ENCODE measurements around the gene SEPTIN5.
A peak's percentile ranks its signal among the peaks of the same experiment; 100 is the strongest.
"Not testable (repeated sequence)": the region's sequence is repeated elsewhere in the genome, so short reads cannot be mapped to it uniquely, and the experiment has no call there.

SEPTIN5 gene

DNA sequence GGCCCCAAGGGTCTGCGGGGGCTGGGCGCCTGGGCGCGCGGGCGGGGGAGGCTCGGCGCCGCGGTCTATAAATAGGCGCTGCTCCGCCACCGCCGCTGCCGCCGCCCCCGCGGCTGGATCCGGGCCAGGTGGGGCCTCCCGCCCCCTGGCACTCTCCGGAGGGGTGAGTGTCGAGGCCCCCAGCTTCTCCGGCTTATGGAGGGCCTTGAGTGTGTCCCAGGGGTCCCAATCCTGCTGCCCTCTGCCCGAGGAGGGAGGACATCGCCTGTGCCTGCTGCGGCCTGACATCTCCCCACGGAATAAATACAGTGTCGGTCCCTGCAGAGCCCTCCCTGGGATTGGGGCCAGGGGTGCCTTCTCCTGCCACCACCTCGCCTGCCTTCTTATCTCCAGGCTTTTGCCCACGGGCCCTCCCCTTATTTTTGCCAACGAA is 4.8 kb downstream of the SEPTIN5 start:
- FAIRE-seq, result no peak
- DNase-seq (ENCODE audit: insufficient read length, low spot score), result no peak

GRCh38 chr22:19719488-19720021 is 5.3 kb downstream of the SEPTIN5 start:
- FAIRE-seq (no peak), DNase-seq (ENCODE audit: insufficient read length, low spot score) (no peak)

GRCh38 chr22:19720150-19720827 is 6.0 kb downstream of the SEPTIN5 start:
- DNase-seq (ENCODE audit: insufficient read length, low spot score), result no peak
- FAIRE-seq, result no peak

- FAIRE-seq, result no peak
Observed at GRCh38 chr22:19720999-19721329, 6.7 kb downstream of the SEPTIN5 start.

GRCh38 chr22:19721330-19722177 is 7.3 kb downstream of the SEPTIN5 start:
- DNase-seq (ENCODE audit: insufficient read length, low spot score) (no peak), FAIRE-seq (no peak)

More at GRCh38 chr22:19720999-19721329, 6.7 kb downstream of the SEPTIN5 start:
- no peak for DNase-seq (ENCODE audit: insufficient read length, low spot score)

DNA sequence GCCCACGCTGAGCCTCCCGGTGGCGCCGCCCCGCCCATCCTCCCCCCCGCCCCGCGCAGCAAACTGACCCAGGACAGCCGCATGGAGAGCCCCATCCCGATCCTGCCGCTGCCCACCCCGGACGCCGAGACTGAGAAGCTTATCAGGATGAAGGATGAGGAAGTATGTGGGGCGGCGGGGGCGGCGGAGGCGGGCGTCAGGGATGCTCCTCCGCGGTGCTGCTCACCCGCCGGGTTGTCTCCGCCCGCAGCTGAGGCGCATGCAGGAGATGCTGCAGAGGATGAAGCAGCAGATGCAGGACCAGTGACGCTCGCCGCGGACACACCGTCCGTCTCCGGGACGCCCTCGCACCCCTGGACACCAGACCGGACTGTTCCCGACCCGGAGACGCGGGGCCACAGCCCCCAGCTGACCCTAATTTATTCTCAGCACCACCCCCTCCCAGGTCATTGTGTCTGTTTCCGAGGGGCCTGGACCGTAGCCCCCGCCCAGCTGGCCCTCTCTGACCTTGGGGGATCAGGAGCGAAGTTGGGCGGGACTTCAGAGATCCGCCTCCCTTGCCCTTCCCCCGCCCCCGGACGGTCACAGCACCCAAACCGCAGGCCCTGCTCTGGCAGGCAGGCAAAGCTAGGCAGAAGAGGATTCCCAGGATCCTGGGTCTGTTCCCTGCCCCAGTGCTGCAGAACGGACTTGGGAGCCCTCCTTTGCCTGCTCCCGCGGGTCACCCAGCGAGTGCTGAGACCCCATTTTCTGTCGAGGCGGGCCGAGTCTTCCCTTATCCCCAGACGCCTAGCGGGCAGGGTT is 8.1 kb downstream of the SEPTIN5 start:
- FAIRE-seq, result no peak
- DNase-seq (ENCODE audit: insufficient read length, low spot score), result no peak

DNA sequence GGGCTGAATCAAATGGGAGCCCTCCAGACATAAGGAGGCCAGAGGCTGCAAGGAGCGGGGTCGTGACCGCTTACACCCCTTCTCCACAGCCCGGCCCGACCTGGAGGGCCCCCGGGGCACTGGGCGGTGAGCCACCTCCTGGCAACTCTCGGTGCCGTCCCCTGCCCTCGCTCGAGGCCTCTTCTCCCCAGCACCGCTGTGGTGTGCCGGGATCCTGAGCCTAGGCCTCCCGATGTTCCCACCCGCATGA is 8.6 kb downstream of the SEPTIN5 start:
- FAIRE-seq, result no peak

GRCh38 chr22:19723232-19723982 is 9.1 kb downstream of the SEPTIN5 start, which contains the start of gene GP1BB:
TSS of gene GP1BB (plus strand) at chr22:19723539. CDS start at chr22:19723570, 31 bp downstream.
- no peak for FAIRE-seq
- DNase-seq (ENCODE audit: insufficient read length, low spot score), result no peak

More for the DNA sequence above, 8.6 kb downstream of the SEPTIN5 start:
- no peak for DNase-seq (ENCODE audit: insufficient read length, low spot score)

DNA sequence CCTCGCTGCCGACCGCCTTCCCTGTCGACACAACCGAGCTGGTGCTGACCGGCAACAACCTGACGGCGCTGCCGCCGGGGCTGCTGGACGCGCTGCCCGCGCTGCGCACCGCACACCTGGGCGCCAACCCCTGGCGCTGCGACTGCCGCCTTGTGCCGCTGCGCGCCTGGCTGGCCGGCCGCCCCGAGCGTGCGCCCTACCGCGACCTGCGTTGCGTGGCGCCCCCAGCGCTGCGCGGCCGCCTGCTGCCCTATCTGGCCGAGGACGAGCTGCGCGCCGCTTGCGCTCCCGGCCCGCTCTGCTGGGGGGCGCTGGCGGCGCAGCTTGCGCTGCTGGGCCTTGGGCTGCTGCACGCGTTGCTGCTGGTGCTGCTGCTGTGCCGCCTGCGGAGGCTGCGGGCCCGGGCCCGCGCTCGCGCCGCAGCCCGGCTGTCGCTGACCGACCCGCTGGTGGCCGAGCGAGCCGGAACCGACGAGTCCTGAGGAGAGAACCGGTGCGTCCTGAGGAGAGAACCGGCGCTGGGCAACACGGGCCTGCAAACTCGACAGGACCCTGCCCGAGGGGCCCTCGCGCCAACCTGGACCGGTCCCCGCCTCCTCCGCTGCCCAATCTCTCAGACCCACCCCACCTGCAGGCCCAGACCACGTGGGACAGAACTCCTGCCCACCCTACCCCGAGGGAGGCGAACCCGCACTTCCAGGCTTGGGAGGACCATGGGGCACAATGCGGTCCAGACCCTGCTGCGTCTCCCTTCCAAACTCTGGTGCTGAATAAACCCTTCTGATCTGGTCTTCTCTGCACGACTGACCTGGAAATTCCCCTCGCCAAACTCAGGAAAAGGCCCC is 9.9 kb downstream of the SEPTIN5 start:
- FAIRE-seq (no peak), DNase-seq (ENCODE audit: insufficient read length, low spot score) (no peak)

GRCh38 chr22:19724927-19725661 is 10.8 kb downstream of the SEPTIN5 start:
- no peak for DNase-seq (ENCODE audit: insufficient read length, low spot score)
- FAIRE-seq, result no peak

GRCh38 chr22:19726064-19726788 is 11.9 kb downstream of the SEPTIN5 start:
- DNase-seq (ENCODE audit: insufficient read length, low spot score), result not testable (repeated sequence)
- FAIRE-seq, result peak; percentile 59

- no peak for FAIRE-seq
- DNase-seq (ENCODE audit: insufficient read length, low spot score), result no peak
Observed at GRCh38 chr22:19727310-19728150, 13.2 kb downstream of the SEPTIN5 start.

DNA sequence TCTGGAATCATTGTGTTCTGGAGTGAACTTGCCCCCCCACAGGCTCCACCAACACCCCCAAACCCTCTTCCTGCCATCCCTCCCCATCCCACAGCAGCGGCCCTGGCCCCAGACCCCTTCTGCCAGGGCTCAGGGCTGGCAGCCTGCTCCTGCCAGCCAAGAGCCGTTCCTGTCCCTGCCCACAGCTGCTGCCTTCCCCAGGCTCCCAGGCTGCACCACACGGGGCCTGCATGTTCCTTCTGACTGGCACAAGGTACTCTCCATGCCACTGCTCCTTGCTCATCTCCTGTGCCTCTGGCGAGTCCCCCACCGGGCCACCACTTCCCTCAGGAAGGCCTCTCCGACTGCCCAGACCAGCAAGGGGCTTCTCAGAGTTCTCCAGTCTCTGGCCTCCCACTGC is 14.0 kb downstream of the SEPTIN5 start:
- no peak for FAIRE-seq
- no peak for DNase-seq (ENCODE audit: insufficient read length, low spot score)

GRCh38 chr22:19728836-19729235 is 14.5 kb downstream of the SEPTIN5 start:
- DNase-seq (ENCODE audit: insufficient read length, low spot score) (no peak), FAIRE-seq (no peak)

- no peak for DNase-seq (ENCODE audit: insufficient read length, low spot score)
- no peak for FAIRE-seq
Observed at GRCh38 chr22:19729507-19729906, 15.2 kb downstream of the SEPTIN5 start.

- no peak for DNase-seq (ENCODE audit: insufficient read length, low spot score)
- FAIRE-seq, result no peak
Observed at GRCh38 chr22:19730198-19730597, 15.9 kb downstream of the SEPTIN5 start.

GRCh38 chr22:19730655-19731360 is 16.5 kb downstream of the SEPTIN5 start:
- FAIRE-seq, result peak; percentile 95
- DNase-seq (ENCODE audit: insufficient read length, low spot score), result peak; percentile 86

Data from HTR-8/SVneo (cell line).